Measurements from ENCODE around the gene MCF2L.

Gene MCF2L

DNA sequence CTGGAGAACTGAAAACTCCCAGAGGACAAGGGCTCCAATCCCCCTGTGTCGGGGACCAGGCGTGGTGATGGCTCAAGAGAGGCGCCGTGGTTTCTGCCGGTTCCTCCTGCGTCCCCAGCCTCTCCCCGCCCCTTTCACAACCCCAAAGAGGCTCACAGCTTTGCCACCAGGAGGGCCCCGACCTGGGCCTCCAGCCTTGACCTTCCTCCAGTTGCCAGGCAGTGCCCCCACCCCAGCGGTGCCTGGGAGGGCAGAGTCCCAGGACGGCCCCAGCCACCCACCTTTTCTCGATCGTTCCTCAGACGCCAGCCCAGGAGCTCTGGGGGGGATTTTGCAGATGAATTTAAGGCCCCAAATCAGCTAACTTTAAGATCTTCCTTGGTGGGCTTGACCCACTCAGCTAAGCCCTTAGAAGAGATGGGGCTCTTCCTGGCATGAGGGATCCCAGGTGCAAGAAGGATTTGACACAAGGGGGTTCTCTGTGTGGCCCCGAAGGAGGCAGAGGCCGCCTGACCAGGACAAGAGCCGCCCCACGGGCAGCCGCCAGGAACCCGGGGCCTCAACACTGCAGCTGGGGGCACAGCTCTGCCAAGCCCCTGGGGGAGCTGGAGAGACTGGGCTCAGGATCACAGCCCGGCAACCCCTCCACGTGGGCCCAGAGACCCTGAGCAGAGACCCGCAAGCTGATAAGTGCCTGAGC lies 47.0 kb downstream of the MCF2L start:
- DNase-seq (ENCODE audit: low read depth) = no peak
- TF ChIP-seq, protein P1, sequence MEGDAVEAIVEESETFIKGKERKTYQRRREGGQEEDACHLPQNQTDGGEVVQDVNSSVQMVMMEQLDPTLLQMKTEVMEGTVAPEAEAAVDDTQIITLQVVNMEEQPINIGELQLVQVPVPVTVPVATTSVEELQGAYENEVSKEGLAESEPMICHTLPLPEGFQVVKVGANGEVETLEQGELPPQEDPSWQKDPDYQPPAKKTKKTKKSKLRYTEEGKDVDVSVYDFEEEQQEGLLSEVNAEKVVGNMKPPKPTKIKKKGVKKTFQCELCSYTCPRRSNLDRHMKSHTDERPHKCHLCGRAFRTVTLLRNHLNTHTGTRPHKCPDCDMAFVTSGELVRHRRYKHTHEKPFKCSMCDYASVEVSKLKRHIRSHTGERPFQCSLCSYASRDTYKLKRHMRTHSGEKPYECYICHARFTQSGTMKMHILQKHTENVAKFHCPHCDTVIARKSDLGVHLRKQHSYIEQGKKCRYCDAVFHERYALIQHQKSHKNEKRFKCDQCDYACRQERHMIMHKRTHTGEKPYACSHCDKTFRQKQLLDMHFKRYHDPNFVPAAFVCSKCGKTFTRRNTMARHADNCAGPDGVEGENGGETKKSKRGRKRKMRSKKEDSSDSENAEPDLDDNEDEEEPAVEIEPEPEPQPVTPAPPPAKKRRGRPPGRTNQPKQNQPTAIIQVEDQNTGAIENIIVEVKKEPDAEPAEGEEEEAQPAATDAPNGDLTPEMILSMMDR (conservative IDR thresholded peaks at IDR 0.05; ENCODE audit: low read depth, low read length) = no peak
- no peak overlapping the region for H3K4me3 ChIP-seq (ENCODE audit: low read depth, low read length)

DNA sequence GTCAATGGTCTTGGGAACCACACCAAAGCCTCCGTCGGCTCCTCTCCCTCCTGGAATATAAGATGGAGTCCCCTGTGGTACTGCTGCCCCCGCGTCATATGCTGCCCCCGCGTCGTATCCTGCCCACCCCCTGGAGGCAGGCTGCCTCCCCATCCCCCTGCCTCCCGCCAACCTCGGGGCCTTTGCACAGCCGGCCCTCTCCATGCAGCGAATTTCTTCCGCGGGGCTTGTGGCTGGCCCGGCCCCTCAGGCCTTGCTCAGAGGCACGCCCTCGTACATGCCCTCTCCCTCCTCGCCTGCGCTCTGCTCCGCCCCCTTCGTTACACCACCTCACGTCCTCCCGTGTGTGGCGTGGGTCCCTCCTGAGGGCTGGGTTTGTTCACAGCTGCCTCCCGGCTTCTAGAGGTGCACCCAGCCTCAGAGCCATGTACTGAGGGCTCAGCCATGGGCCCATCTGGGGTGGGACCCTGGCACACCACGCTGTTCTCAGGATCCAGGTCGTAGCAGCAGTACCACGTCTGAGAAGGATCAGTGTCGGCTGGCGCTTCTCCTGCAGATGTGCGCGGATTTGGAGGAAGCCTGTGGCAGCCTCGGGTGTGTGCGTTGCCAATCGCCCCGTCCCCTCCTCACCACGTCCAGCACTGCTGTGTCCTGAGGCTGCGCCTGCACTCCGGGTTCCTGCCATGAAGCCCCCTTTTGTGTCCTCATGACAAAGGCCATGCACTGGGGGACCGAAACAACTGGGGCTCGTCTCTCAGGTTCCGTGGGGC lies 47.7 kb downstream of the MCF2L start:
- H3K4me3 ChIP-seq (ENCODE audit: low read depth, low read length) = no peak overlapping the region
- DNase-seq (ENCODE audit: low read depth) = no peak
- TF ChIP-seq, protein P1 (conservative IDR thresholded peaks at IDR 0.05; ENCODE audit: low read depth, low read length) = no peak

DNA sequence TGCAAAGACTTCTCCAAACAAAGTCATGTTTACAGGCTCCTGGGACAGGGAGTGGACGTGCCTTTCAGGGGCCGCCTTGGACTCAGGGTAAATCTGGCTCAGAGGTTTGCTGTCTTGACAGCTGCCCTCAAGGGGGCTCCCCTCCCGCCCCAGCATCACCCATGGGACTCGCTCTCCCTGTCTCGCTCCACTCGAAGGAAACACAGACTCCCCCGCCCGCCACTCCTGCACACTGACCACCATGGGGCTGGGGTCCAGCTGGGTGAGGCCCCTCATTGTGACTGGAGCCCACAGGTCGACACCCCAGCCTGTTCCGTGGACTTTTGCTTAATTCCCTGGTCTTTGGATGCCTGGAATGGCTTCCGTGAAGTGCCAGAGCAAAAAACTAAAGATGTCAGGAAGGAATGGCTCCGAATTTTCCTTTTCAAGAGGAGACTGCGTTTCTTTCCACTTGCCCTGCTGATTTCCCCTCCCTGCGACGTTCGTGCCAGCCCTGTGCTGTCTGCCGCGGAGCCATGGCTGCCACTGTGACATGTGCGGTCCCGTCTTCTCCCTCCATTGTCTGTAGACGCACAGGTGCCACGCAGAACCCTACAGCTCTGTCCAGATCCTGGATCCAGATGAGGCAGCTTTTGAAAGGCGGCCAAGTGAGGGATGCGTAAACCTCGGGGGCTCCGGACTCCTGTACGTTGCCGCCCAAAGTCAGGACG lies 48.6 kb downstream of the MCF2L start:
- no peak for DNase-seq (ENCODE audit: low read depth)
- H3K4me3 ChIP-seq (ENCODE audit: low read depth, low read length) = no peak overlapping the region
- TF ChIP-seq, protein P1 (conservative IDR thresholded peaks at IDR 0.05; ENCODE audit: low read depth, low read length) = no peak

DNA sequence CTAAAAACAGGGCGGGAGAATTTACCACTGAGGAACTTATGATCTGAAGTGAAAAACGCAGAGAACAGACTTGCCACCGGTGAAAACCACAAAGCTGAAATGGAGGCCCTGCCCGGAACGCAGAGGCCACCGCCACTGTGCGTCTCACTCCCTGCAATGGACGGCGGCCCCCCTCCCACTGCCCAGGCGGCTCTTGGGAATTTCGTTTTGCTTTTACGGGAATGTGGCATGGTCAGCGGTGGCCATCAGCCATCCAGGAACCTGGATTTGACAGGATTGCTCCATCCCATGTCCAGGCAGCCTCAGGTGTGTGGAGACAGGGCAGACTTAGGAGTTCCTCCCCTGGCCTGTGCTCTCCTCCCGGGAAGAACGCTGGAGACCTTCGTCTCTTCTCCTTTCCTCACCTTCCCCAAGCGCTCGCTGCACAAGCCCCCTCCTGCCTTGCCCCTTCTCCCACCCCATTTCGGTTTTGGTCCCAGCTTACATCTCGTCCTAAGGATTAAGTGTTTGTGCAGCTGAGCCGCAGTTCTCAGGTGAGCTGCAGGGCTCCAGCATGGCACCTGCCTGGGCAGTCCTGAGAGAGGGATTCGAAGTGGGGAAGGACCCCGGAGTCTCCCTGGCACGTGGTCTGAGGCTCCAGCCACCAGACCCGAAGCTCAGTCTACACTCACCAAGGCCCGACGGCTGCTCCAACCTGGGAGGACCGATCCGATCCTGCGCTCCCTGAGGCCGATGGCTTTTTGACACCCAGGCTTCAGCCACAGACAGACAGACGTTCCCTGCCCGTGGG lies 49.9 kb downstream of the MCF2L start:
- no peak for DNase-seq (ENCODE audit: low read depth)
- TF ChIP-seq, protein P1 (conservative IDR thresholded peaks at IDR 0.05; ENCODE audit: low read depth, low read length) = no peak
- H3K4me3 ChIP-seq (ENCODE audit: low read depth, low read length) = no peak overlapping the region

DNA sequence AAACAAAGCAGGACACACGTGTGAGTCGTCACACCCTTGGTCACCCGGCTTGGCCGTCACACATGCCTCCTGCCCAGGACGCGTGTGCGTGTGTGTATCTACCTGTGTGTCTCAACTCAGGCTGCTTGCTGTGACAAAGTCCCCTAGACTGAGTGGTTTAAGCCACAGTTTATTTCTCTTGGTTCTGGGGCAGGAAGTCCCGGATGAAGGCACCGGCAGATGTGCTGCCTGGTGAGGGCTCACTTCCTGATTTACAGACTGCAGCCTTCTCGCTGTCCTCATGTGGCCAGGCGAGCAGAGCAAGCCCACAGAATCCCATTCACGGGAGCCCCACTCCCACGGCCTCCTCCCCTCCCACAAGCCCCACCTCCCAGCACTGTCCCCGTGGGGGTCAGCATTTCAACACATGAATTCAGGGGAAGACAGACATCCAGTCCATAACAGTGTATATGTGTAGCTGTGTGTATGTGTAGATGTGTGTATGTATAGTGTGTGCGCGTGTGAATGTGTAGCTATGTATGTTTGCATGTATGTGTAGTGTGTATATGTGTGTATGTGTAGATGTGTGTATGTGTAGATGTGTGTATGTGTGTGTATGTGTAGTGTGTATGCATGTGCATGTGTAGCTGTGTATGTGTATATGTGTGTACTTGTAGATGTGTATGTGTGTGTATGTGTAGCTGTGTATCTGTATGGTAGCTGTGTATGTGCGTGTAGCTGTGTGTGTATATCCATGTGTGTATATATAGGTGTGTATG lies 51.5 kb downstream of the MCF2L start:
- TF ChIP-seq, protein P1 (conservative IDR thresholded peaks at IDR 0.05; ENCODE audit: low read depth, low read length) = no peak
- no peak for DNase-seq (ENCODE audit: low read depth)
- H3K4me3 ChIP-seq (ENCODE audit: low read depth, low read length) = no peak overlapping the region

DNA sequence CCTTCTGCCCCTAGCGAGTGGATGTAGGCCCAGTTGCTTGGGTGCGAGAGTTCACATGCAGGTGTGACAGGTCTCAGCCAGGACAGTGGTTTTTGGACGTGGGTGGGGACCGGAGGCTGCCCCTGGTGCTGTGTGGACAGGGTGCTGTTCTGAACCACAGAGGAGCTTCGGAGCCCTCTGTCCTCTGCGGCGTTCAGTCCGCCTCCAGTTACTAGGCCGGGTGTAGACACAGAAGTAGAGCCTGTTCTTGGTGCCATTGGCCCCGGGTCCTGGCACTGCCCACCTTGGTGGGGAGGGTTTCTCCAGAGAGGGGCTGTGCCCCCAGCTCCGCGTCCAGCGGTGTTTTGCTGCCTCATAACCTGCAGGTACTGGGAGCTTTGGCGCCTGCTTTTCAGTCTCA lies 52.4 kb downstream of the MCF2L start:
- DNase-seq (ENCODE audit: low read depth) = no peak
- TF ChIP-seq, protein P1 (conservative IDR thresholded peaks at IDR 0.05; ENCODE audit: low read depth, low read length) = no peak
- H3K4me3 ChIP-seq (ENCODE audit: low read depth, low read length) = no peak overlapping the region
